HepG2 (cell line): Measurements from ENCODE around the gene MATR3. TPM values are rescaled to one million over a fixed set of nuclear protein-coding genes. Genes with fewer than 3 reads are reported as not detected.

Source experiments
- CBX5 ChIP-seq: sonication (generic); formaldehyde crosslinking; IDR thresholded peaks from 2 replicates; pipeline ENCODE4 v1.4.0; 2020; ENCODE audit warnings: missing genetic modification reagents, borderline replicate concordance
- CEBPG ChIP-seq: IDR thresholded peaks from 2 replicates; pipeline ENCODE4 v1.6.1; 2016
- DR1 ChIP-seq: sonication (generic); formaldehyde crosslinking; IDR thresholded peaks from 2 replicates; pipeline ENCODE4 v1.8.0; 2021; ENCODE audit warnings: mild to moderate bottlenecking, missing genetic modification reagents, inconsistent platforms
- EZH2 ChIP-seq: conservative IDR thresholded peaks from 2 replicates; pipeline ENCODE4 v1.6.1; 2012; ENCODE audit warnings: mild to moderate bottlenecking, low read depth, low read length, moderate library complexity
- IRX3 ChIP-seq: sonication (generic); formaldehyde crosslinking; IDR thresholded peaks from 2 replicates; pipeline ENCODE4 v1.8.1; 2023; ENCODE audit warnings: mild to moderate bottlenecking, low read depth, missing genetic modification reagents, borderline replicate concordance
- KLF9 ChIP-seq: IDR thresholded peaks from 2 replicates; pipeline ENCODE4 v1.6.1; 2016; ENCODE audit warnings: low read depth
- MIER2 ChIP-seq: IDR thresholded peaks from 2 replicates; pipeline ENCODE4 v1.6.1; 2016; ENCODE audit warnings: missing biosample characterization, missing genetic modification reagents
- MIER3 ChIP-seq: IDR thresholded peaks from 2 replicates; pipeline ENCODE4 v1.6.1; 2016; ENCODE audit warnings: missing compliant biosample characterization, borderline replicate concordance
- MLX ChIP-seq: IDR thresholded peaks from 2 replicates; pipeline ENCODE4 v1.6.1; 2016
- MYPOP ChIP-seq: sonication (generic); formaldehyde crosslinking; IDR thresholded peaks from 2 replicates; pipeline ENCODE4 v1.8.1; 2023; ENCODE audit warnings: mild to moderate bottlenecking, moderate library complexity, missing genetic modification reagents
- PHF8 ChIP-seq: sonication (generic); formaldehyde crosslinking; IDR thresholded peaks from 2 replicates; pipeline ENCODE4 v1.5.0; 2020; ENCODE audit warnings: missing genetic modification reagents
- REL ChIP-seq: sonication (generic); formaldehyde crosslinking; conservative IDR thresholded peaks from 2 replicates; pipeline ENCODE4 v1.8.0; 2022; ENCODE audit warnings: mild to moderate bottlenecking, missing genetic modification reagents, moderate library complexity
- RFXANK ChIP-seq: IDR thresholded peaks from 2 replicates; pipeline ENCODE4 v1.6.1; 2016
- SNAI1 ChIP-seq: sonication (generic); formaldehyde crosslinking; IDR thresholded peaks from 2 replicates; pipeline ENCODE4 v1.5.0; 2020; ENCODE audit warnings: mild to moderate bottlenecking, missing genetic modification reagents, borderline replicate concordance
- SPEN ChIP-seq: sonication (generic); formaldehyde crosslinking; IDR thresholded peaks from 2 replicates; pipeline ENCODE4 v1.5.1; 2020; ENCODE audit warnings: low read depth, mild to moderate bottlenecking, missing genetic modification reagents
- THYN1 ChIP-seq: sonication (generic); formaldehyde crosslinking; IDR thresholded peaks from 2 replicates; pipeline ENCODE4 v1.8.1; 2023; ENCODE audit warnings: low read depth, mild to moderate bottlenecking, moderate library complexity, missing genetic modification reagents, borderline replicate concordance
- TMF1 ChIP-seq: sonication (generic); formaldehyde crosslinking; IDR thresholded peaks from 2 replicates; pipeline ENCODE4 v1.8.1; 2022; ENCODE audit warnings: low read depth, missing genetic modification reagents
- ZFP36 ChIP-seq: fragments of 150-350 bp; IDR thresholded peaks from 2 replicates; pipeline ENCODE4 v1.6.1; 2018; ENCODE audit warnings: borderline replicate concordance, low read length, low read depth; ENCODE audit not compliant: partially characterized antibody
- ZFX ChIP-seq: sonication (generic); formaldehyde crosslinking; IDR thresholded peaks from 2 replicates; pipeline ENCODE4 v1.4.0; 2020; ENCODE audit warnings: mild to moderate bottlenecking, low read depth, missing genetic modification reagents, moderate library complexity
- ZMYM4 ChIP-seq: sonication (generic); formaldehyde crosslinking; IDR thresholded peaks from 2 replicates; pipeline ENCODE4 v1.8.1; 2023; ENCODE audit warnings: mild to moderate bottlenecking, missing genetic modification reagents
- ZNF136 ChIP-seq: sonication (generic); formaldehyde crosslinking; IDR thresholded peaks from 2 replicates; pipeline ENCODE4 v1.8.1; 2022; ENCODE audit warnings: low read depth, mild to moderate bottlenecking, moderate library complexity, missing genetic modification reagents
- ZNF451 ChIP-seq: sonication (generic); formaldehyde crosslinking; IDR thresholded peaks from 2 replicates; pipeline ENCODE4 v1.5.0; 2020; ENCODE audit warnings: mild to moderate bottlenecking, missing genetic modification reagents
- ZNF460 ChIP-seq: sonication (generic); formaldehyde crosslinking; IDR thresholded peaks from 2 replicates; pipeline ENCODE4 v1.5.1; 2020; ENCODE audit warnings: missing genetic modification reagents, mild to moderate bottlenecking, borderline replicate concordance
- ZNF547 ChIP-seq: sonication (generic); formaldehyde crosslinking; IDR thresholded peaks from 2 replicates; pipeline ENCODE4 v1.5.1; 2020; ENCODE audit warnings: mild to moderate bottlenecking, missing genetic modification reagents
- ZNF550 ChIP-seq: sonication (generic); formaldehyde crosslinking; IDR thresholded peaks from 2 replicates; pipeline ENCODE4 v1.4.0; 2020; ENCODE audit warnings: mild to moderate bottlenecking, missing genetic modification reagents, borderline replicate concordance
- ZNF703 ChIP-seq: sonication (generic); formaldehyde crosslinking; IDR thresholded peaks from 2 replicates; pipeline ENCODE4 v1.5.1; 2020; ENCODE audit warnings: missing genetic modification reagents, mild to moderate bottlenecking, moderate library complexity, borderline replicate concordance
- ZNF740 ChIP-seq: sonication (generic); formaldehyde crosslinking; IDR thresholded peaks from 2 replicates; pipeline ENCODE4 v1.4.0; 2020; ENCODE audit warnings: missing genetic modification reagents
- ZNF891 ChIP-seq: sonication (generic); formaldehyde crosslinking; IDR thresholded peaks from 2 replicates; pipeline ENCODE4 v1.5.0; 2020; ENCODE audit warnings: mild to moderate bottlenecking, missing genetic modification reagents
- ZSCAN22 ChIP-seq: sonication (generic); formaldehyde crosslinking; IDR thresholded peaks from 2 replicates; pipeline ENCODE4 v1.4.0; 2020; ENCODE audit warnings: mild to moderate bottlenecking, missing genetic modification reagents
- polyA plus RNA-seq, 8 experiments: library from polyadenylated mRNA; depleted of rRNA in 3 of 8; stranded (reverse) in 7 of 8; unstranded in 1 of 8; fragments of >200 nt; fragmentation: Illumina TruSeq in 4 of 8; extraction: Trizol in 4 of 8; gene quantifications; 2 replicates each; pipeline versions ENCODE4 v1.2.1 to v1.2.3, GENCODE V29; 2011 to 2016; ENCODE audit warnings: low read depth in 4 of 8, missing spikeins in 1 of 8, mixed read lengths in 1 of 8; ENCODE audit not compliant: insufficient read depth in 1 of 8
- total RNA-seq, 5 experiments: library from RNA; depleted of rRNA; stranded (reverse); fragments of >200 nt; fragmentation: Illumina TruSeq; extraction: Trizol; gene quantifications; 2 replicates each; pipeline ENCODE4 v1.2.3, GENCODE V29; 2016; ENCODE audit warnings: low read depth in 1 of 5

Gene MATR3
- total and polyA plus RNA-seq, 2 of the 13 experiments (the other 11 are each of a cell fraction or from before 2014, with no cell fraction given), result 94.2 to 341 TPM

- TF ChIP-seq TMF1 (CRISPR knock-in tag) (no peak), ZFP36 (no peak), THYN1 (CRISPR knock-in tag) (no peak), MLX (no peak), DR1 (CRISPR knock-in tag) (peak; percentile 87), ZNF550 (CRISPR knock-in tag) (no peak), MIER2 (peak; percentile 31; the same call in 1 of the 2 replicates), SNAI1 (CRISPR knock-in tag) (no peak), CEBPG (CRISPR knock-in tag) (no peak; the same call in none of the 2 replicates), ZNF740 (CRISPR knock-in tag) (peak; percentile 54; the same call in 1 of the 2 replicates), MIER3 (CRISPR knock-in tag) (peak; percentile 40; the same call in 1 of the 2 replicates), ZMYM4 (CRISPR knock-in tag) (peak; percentile 84), RFXANK (CRISPR knock-in tag) (peak; percentile 66; the same call in 1 of the 2 replicates), PHF8 (CRISPR knock-in tag) (peak; percentile 81), ZNF451 (CRISPR knock-in tag) (peak; percentile 56; the same call in 1 of the 2 replicates), ZNF547 (CRISPR knock-in tag) (peak; percentile 77; the same call in 1 of the 2 replicates), ZNF703 (CRISPR knock-in tag) (no peak), KLF9 (CRISPR knock-in tag) (peak; percentile 75; the same call in 1 of the 2 replicates), ZNF136 (CRISPR knock-in tag) (peak; percentile 81; the same call in 1 of the 2 replicates), IRX3 (CRISPR knock-in tag) (no peak), EZH2 (no peak), REL (CRISPR knock-in tag) (no peak; the same call in 1 of the 2 replicates), MYPOP (CRISPR knock-in tag) (peak; percentile 95), SPEN (CRISPR knock-in tag) (peak; percentile 53; the same call in 1 of the 2 replicates), ZNF460 (no peak), ZSCAN22 (CRISPR knock-in tag) (0 out of 2 replicates have a peak, but pooled peaks have one; percentile 22), CBX5 (peak; percentile 53; the same call in 1 of the 2 replicates), ZFX (peak; percentile 73; the same call in 1 of the 2 replicates), ZNF891 (CRISPR knock-in tag) (peak; percentile 85)
Observed at GRCh38 chr5:139293507-139294373, at the start of gene MATR3 (continued).
